Naive B cell (primary cell): ENCODE data around the gene BOLA2. TPM values are rescaled to one million over a fixed set of nuclear protein-coding genes. Genes with fewer than 3 reads are reported as not detected.
A peak's percentile ranks its signal among the peaks of the same experiment; 100 is the strongest.
"Not testable (repeated sequence)": the region's sequence is repeated elsewhere in the genome, so short reads cannot be mapped to it uniquely, and the experiment has no call there.

ENCODE experiments used
- ATAC-seq, 2 donors: fragments of 150-1000 bp; cut with Tn5 transposase; 2 replicates each; pipeline ENCODE4 v1.10.0; 2021; ENCODE audit warnings: low read depth in 2 of 2, mild to moderate bottlenecking in 2 of 2, moderate library complexity in 2 of 2
- DNase-seq: peaks from one replicate; pipeline ENCODE4 v3.0.0; 2022
- H3K27ac Mint-ChIP-seq, 6 donors: one replicate each; pipeline ENCODE4 v1.8.0; 2020 to 2022; ENCODE audit warnings: mild to moderate bottlenecking in 6 of 6, mixed read lengths in 6 of 6, moderate library complexity in 5 of 6, inconsistent platforms in 2 of 6
- H3K27me3 Mint-ChIP-seq, 3 donors: one replicate each; pipeline ENCODE4 v1.8.0; 2021 to 2022; ENCODE audit warnings: mixed read lengths in 3 of 3, mild to moderate bottlenecking in 1 of 3
- H3K36me3 Mint-ChIP-seq, 2 donors: one replicate each; pipeline ENCODE4 v1.8.0; 2020 to 2022; ENCODE audit warnings: mixed read lengths in 2 of 2, inconsistent platforms in 1 of 2, mild to moderate bottlenecking in 1 of 2
- H3K4me1 Mint-ChIP-seq, 3 donors: one replicate each; pipeline ENCODE4 v1.8.0; 2020 to 2022; ENCODE audit warnings: mixed read lengths in 3 of 3, inconsistent platforms in 1 of 3, mild to moderate bottlenecking in 1 of 3, moderate library complexity in 1 of 3
- H3K4me3 Mint-ChIP-seq, 8 donors: one replicate each; pipeline ENCODE4 v1.8.0; 2020 to 2022; ENCODE audit warnings: mild to moderate bottlenecking in 8 of 8, mixed read lengths in 8 of 8, moderate library complexity in 8 of 8, inconsistent platforms in 2 of 8
- H3K9me3 Mint-ChIP-seq, 7 donors: one replicate each; pipeline ENCODE4 v1.8.0; 2020 to 2022; ENCODE audit warnings: mixed read lengths in 7 of 7, mild to moderate bottlenecking in 5 of 7, inconsistent platforms in 2 of 7, moderate library complexity in 1 of 7
- polyA plus RNA-seq, 6 donors: library from polyadenylated mRNA; unstranded; fragments of 300-500 nt; fragmentation: Illumina TruSeq; gene quantifications; one replicate each; pipeline ENCODE4 v1.2.3, GENCODE V29; 2021; ENCODE audit warnings: low read depth in 6 of 6

BOLA2 gene
- polyA plus RNA-seq, 6 donors from 2014 or later = 17.3 to 35.5 (median 27.3) TPM

GRCh38 chr16:29423587-29423986, 30.6 kb downstream of the BOLA2 start:
- not testable (repeated sequence) for DNase-seq, H3K4me3 Mint-ChIP-seq, H3K4me1 Mint-ChIP-seq, H3K36me3 Mint-ChIP-seq, H3K9me3 Mint-ChIP-seq, H3K27me3 Mint-ChIP-seq, ATAC-seq
- H3K27ac Mint-ChIP-seq = peak overlapping the region in 1 of 6 donors; percentile 76

GRCh38 chr16:29405249-29405648, 48.9 kb downstream of the BOLA2 start:
- H3K27me3 Mint-ChIP-seq, ATAC-seq, H3K4me3 Mint-ChIP-seq, H3K4me1 Mint-ChIP-seq, H3K9me3 Mint-ChIP-seq, H3K36me3 Mint-ChIP-seq, H3K27ac Mint-ChIP-seq, DNase-seq: not testable (repeated sequence)

Other genes with a start within 250 kb of the BOLA2 start
- gene NPIPB11, start 47.6 kb downstream of the BOLA2 start, polyA plus RNA-seq = 1 to 10 TPM in 1 of 6 donors, under 1 TPM in 5; 0.28 to 1.1 (median 0.73) TPM
- 10 to 100 TPM in 4 of 6 donors, 1 to 10 TPM in 2; 8.7 to 16.0 (median 12.4) TPM for gene SLX1B, start 182 bp upstream of the BOLA2 start, polyA plus RNA-seq
- 1 to 10 TPM in 2 of 6 donors, under 1 TPM in 1, not detected in 3; 0.78 to 2.1 (median 1.9) TPM for gene SULT1A4, start 5.6 kb upstream of the BOLA2 start, polyA plus RNA-seq
- 10 to 100 TPM in 1 of 6 donors, 1 to 10 TPM in 3, not detected in 2; 1.7 to 16.2 (median 5.4) TPM for gene NPIPB12, start 52.1 kb upstream of the BOLA2 start, polyA plus RNA-seq
- 1 to 10 TPM in 5 of 6 donors, not detected in 1; 2.0 to 3.3 (median 2.4) TPM for gene SPN, start 208.9 kb upstream of the BOLA2 start, polyA plus RNA-seq
- gene QPRT, start 224.8 kb upstream of the BOLA2 start, polyA plus RNA-seq = not detected